Progenitor cell of endocrine pancreas (in vitro differentiated cells): ENCODE measurements around the gene NDUFS7. TPM values are rescaled to one million over a fixed set of nuclear protein-coding genes. Genes with fewer than 3 reads are reported as not detected.

Experiments used
- DNase-seq: peaks from one replicate; pipeline ENCODE4 v3.0.0; 2021; ENCODE audit warnings: low spot score; ENCODE audit not compliant: unreplicated experiment
- H3K27ac Mint-ChIP-seq: 2 replicates; pipeline ENCODE4 v1.8.0; 2021; ENCODE audit warnings: mild to moderate bottlenecking, moderate library complexity, mixed read lengths
- H3K27me3 Mint-ChIP-seq: 2 replicates; pipeline ENCODE4 v1.8.0; 2021; ENCODE audit warnings: mixed read lengths
- H3K36me3 Mint-ChIP-seq: 2 replicates; pipeline ENCODE4 v1.8.0; 2022; ENCODE audit warnings: mixed read lengths; ENCODE audit not compliant: insufficient read depth
- H3K4me1 Mint-ChIP-seq: 2 replicates; pipeline ENCODE4 v1.8.0; 2021; ENCODE audit warnings: low read depth, mixed read lengths
- H3K4me3 Mint-ChIP-seq: 2 replicates; pipeline ENCODE4 v1.8.0; 2021; ENCODE audit warnings: low read depth, mild to moderate bottlenecking, moderate library complexity, mixed read lengths
- H3K9me3 Mint-ChIP-seq: 2 replicates; pipeline ENCODE4 v1.8.0; 2021; ENCODE audit warnings: low read depth, mixed read lengths
- CTCF ChIP-seq: fragments of 200-600 bp; sonication (generic); IDR thresholded peaks from one replicate; pipeline ENCODE4 v1.5.0; 2021; ENCODE audit warnings: antibody characterized with exemption, mild to moderate bottlenecking; ENCODE audit not compliant: unreplicated experiment
- total RNA-seq: library from RNA; stranded (reverse); gene quantifications from 2 replicates; pipeline ENCODE4 v1.2.1, GENCODE V29; 2021

Gene NDUFS7
- total RNA-seq, 1 donor from 2014 or later, result 62.4 TPM

GRCh38 chr19:1370579-1371361 is 12.9 kb upstream of the NDUFS7 start:
- peaks cover 18% of the 10 kb centered on the region for H3K36me3 Mint-ChIP-seq
- no peaks in the 10 kb centered on the region for H3K27me3 Mint-ChIP-seq
- no peaks in the 10 kb centered on the region for H3K4me1 Mint-ChIP-seq
- no peaks in the 10 kb centered on the region for H3K9me3 Mint-ChIP-seq
- no peak for TF ChIP-seq CTCF
- no peak overlapping the region for H3K27ac Mint-ChIP-seq
- no peak for DNase-seq
- H3K4me3 Mint-ChIP-seq, result no peak overlapping the region

GRCh38 chr19:1373042-1373533 is 10.6 kb upstream of the NDUFS7 start:
- Mint-ChIP-seq H3K36me3 (peaks cover 22% of the 10 kb centered on the region), H3K9me3 (no peaks in the 10 kb centered on the region), H3K27ac (no peak overlapping the region), H3K4me3 (no peak overlapping the region), H3K27me3 (no peaks in the 10 kb centered on the region), H3K4me1 (no peaks in the 10 kb centered on the region)
- no peak for TF ChIP-seq CTCF
- no peak for DNase-seq

GRCh38 chr19:1373534-1374249 is 10.0 kb upstream of the NDUFS7 start:
- Mint-ChIP-seq H3K4me3 (no peak overlapping the region), H3K9me3 (no peaks in the 10 kb centered on the region), H3K36me3 (peaks cover 22% of the 10 kb centered on the region), H3K27ac (no peak overlapping the region), H3K4me1 (no peaks in the 10 kb centered on the region), H3K27me3 (no peaks in the 10 kb centered on the region)
- DNase-seq, result no peak
- TF ChIP-seq CTCF, result no peak

- TF ChIP-seq CTCF, result no peak
- Mint-ChIP-seq H3K27ac (no peak overlapping the region), H3K9me3 (no peaks in the 10 kb centered on the region), H3K4me3 (no peak overlapping the region), H3K4me1 (no peaks in the 10 kb centered on the region), H3K27me3 (no peaks in the 10 kb centered on the region), H3K36me3 (peaks cover 22% of the 10 kb centered on the region)
- DNase-seq, result no peak
These were observed 9.5 kb upstream of the NDUFS7 start for GRCh38 chr19:1374250-1374577.

GRCh38 chr19:1376415-1376805 is 7.3 kb upstream of the NDUFS7 start:
- H3K27ac Mint-ChIP-seq, result no peak overlapping the region
- no peak overlapping the region for H3K4me3 Mint-ChIP-seq
- H3K9me3 Mint-ChIP-seq, result no peaks in the 10 kb centered on the region
- no peak for DNase-seq
- H3K4me1 Mint-ChIP-seq, result peaks cover under 1% of the 10 kb centered on the region
- no peaks in the 10 kb centered on the region for H3K27me3 Mint-ChIP-seq
- peaks cover 18% of the 10 kb centered on the region for H3K36me3 Mint-ChIP-seq
- TF ChIP-seq CTCF, result no peak
